HG02571 (cell line): ENCODE measurements around the gene TEKT2.

Experiments used
- ATAC-seq: cut with Tn5 transposase; IDR thresholded peaks from one replicate; pipeline ENCODE4 v1.9.1; 2021; ENCODE audit warnings: mild to moderate bottlenecking, moderate library complexity; ENCODE audit not compliant: unreplicated experiment

TEKT2 gene

GRCh38 chr1:36126005-36126716, 42.3 kb downstream of the TEKT2 start:
- ATAC-seq, result no peak

DNA sequence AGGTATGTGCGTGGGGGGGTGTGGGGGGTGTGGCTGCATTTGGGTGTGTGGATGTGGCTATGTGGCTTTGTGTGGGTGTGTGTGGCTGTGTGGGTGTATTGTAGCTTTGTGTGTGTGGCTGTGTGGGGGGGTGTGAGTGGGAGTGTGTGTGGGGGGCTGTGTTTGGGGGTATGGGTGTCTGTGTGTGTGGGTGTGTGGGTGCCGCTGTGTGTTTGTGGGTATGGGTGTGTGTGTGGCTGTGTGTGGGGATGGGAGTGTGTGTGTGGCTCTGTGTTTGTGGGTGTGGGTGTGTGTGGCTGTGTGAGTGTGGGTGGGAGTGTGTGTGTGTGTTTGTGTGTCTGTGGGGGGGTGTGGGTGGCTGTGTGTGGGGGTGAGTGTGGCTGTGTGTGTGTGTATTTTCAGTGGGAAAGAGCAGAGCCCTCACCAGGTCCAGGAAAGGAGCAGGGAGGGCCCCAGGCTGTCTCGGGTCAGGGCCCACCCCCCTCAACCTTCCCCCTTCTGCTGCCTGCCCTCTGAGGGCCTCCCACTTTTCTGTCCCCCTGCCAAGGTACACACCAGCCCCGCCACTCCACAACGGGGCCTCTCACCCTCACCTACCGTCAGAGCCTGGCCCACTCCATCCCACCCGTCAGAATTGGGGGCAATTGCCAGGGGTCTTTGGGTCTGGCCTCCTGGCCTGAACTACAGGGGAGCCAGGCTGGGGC, 43.1 kb downstream of the TEKT2 start:
- ATAC-seq, result no peak

DNA sequence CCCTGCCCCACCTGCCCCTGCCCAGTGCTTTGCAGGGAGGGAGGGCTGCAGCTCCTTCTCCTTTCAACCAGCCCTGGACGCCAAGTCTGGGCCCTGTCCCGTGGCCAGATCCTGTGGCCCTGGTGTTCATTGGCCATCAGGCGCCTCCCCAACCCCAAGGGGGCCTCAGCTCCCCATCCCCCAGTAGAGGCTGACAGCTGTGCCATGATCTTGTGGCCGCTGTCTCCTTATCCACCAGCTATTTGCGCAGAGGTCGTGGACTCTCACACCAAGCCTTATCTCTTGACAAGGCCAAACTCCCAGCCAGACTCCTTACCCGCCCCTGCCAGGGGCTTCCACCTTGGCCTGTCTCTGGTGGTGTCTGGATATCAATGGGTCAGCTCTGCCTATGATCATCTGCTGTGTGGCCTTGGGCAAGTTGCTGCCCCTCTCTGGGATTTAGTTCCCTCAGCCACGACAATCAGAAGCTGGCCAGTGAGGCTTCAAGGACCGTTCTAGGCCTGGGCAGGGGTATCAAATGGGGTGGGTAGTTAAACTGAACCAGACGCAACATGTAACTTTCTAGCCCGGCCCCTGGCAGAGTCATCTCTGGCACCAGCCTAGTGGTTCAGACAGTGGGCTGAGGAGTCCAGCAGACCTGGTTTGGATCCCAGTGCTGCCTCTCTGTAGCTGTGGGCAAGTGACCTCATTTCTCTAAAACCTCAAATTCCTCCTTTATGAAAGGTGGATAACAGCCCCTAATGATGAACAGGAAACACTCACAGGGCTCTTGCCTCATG, 44.4 kb downstream of the TEKT2 start:
- no peak for ATAC-seq

DNA sequence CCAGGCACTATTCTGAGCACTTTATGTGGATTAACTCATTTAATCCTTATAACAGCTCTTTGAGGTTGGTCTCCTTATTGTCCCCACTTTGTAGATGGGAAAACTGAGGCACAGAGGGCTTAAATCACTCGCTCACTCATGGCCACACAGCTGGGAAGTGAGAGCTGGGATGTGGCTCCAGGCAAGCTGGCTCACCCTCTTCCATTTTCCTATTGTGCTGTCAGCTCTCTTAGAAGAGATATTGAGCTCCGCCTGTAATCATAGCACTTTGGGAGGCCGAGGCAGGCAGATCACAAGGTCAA, 45.0 kb downstream of the TEKT2 start:
- ATAC-seq, result no peak

DNA sequence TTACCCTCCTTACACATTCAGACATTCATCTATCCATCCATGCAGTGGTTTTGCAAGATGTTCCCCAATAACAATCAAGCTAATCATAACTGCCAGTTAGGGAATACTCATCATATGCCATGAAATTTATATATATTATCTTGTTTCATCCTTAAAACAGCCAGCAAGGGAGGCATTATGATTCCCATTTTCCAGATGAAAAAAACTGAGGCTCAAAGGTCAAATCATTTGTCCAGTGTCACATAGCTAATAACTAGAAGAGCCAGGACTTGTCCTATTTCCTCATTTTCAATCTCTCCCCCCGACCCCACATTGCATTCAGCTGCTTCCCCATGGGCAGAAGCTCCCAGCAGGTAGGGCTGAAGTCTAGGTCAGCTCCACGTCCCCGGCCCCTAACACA, 48.1 kb downstream of the TEKT2 start:
- no peak for ATAC-seq

DNA sequence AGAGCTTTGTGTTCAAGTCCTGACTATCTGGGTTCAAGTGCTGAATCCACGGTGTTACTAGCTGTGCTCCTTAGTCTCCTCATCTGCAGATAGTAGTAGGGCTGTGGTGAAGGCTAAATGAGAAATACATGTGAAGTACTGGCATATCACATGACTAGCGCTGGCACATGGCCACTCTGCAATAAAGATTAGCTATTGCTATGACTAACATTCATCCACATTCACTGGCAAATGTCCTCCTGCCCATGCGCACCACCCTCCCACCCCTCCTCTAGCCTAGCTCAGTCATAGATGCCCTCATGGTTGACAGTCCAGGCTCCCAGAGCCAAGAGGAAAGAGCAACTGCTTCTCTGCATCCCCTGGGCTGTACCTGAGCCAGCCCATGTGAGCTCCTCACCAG, 49.6 kb downstream of the TEKT2 start:
- no peak for ATAC-seq

GRCh38 chr1:36134031-36134430, 50.1 kb downstream of the TEKT2 start:
- ATAC-seq, result no peak

DNA sequence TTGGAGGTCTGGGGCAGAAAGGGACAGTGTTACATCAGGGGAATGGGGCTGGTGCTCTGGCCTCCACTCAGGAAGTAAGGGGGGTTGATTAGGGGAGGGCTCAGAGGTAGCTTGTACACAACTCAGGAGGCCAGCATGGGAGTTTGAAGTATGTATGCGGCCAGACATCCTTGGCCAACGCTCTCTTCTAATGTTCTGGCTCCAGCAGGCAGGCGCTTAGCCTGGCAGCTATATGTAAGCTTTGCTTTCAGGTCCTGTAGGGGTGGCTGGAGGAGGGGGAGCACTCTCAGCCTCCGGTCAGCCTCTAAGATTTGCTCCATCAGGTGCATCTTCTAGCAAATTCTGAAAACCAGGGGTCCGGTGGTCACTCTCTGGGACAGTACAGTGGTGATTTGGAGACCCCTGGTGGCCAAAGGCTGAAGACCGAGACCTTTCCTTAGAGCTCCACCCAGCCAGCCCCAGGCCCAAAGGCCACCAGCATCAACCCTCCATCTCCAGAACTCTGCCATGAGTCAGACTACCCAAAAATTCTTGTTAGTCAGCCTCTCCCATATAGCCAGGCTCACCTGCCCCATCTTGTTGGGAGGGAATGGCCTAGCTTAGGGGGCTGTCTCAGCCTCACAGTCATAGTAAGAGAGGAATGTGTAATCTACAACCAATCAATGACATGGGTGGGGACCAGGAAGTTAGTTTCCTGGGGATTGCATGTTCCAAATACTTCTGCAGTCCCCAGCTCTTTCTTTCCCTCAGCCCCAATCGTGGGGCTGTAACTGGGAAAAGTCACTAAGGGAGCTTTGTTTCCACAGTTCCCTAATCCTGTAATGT, 50.8 kb downstream of the TEKT2 start:
- no peak for ATAC-seq

- no peak for ATAC-seq
Observed at GRCh38 chr1:36135330-36135667, 51.4 kb downstream of the TEKT2 start.

GRCh38 chr1:36135796-36136195, 51.9 kb downstream of the TEKT2 start:
- ATAC-seq, result no peak

DNA sequence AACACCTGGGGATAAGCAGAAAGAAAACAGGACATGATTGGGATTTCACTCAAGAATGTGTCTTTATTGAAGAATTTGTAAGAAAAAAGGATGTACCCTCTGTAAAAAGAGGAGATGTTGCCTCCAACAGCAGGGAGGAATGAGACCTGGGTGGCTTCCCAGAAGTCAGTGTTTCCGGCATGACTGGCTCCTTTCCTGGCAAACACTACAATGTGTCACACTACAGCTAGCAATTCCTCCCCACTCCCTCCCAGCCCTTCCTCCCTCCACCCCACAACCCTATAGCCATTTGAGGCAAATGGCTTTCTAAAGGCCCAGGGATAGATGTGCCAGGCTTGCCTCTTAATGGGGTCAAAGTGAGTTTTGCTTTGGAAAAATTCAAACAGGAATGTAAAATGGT, 52.6 kb downstream of the TEKT2 start:
- no peak for ATAC-seq

DNA sequence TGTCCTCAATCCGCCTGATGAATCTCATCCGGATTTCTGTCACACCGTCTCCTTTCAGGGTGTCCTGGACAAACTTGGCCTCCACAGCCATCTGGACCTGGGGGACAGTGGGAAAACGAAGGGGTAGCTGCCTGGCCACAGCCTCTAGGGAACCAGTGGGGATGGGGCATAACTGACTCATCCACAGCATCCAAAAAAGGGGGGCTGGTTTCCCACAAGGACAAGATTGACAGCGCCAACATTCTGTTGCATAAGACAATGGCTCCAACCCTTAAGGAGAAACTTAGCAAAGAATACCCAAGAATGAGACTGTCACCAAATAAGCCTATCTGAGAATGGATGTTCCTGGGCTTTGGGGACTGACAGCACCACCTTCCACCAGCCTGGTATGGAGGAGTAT, 53.3 kb downstream of the TEKT2 start:
- no peak for ATAC-seq

GRCh38 chr1:36137776-36138175, 53.9 kb downstream of the TEKT2 start:
- no peak for ATAC-seq
